Heart left ventricle (tissue), 13 donors: ENCODE data around the gene LAMTOR2.

Experiments used
- POLR2A ChIP-seq, 2 donors: fragments of 450-650 bp; IDR thresholded peaks; one replicate each; pipeline ENCODE4 v1.6.1; 2017; ENCODE audit warnings: antibody characterized with exemption in 2 of 2, mild to moderate bottlenecking in 2 of 2, moderate library complexity in 2 of 2
- TF ChIP-seq, protein P1 (sequence below), 12 donors: fragments of 200-600 bp; sonication (generic) in 4 of 12; IDR thresholded peaks; one replicate each; pipeline versions ENCODE4 v1.5.0 to v1.8.0; 2018 to 2022; ENCODE audit warnings: antibody characterized with exemption in 12 of 12, mild to moderate bottlenecking in 5 of 12
- donor health status: ischemic (EF 13 %, LVEDD 7.1; RV severe dilation, severe dysfunction).
- donor health status: DM: no; HTN: yes; CAD: no.
- donor health status: DM: no; HTN: no; CAD: no.
- donor health status: ischemic (EF 25% LVEDD 6.9; RV normal size, moderate dysfunction).
- donor health status: ischemic (EF 25% LVEDD 5.7; RV mildly dilated, moderate dysfunction).
- donor health status: ischemic (EF 35%, LVEDD 5.7; RV mildly dilated, moderate dysfunction).
- donor health status: nonischemic (EF 11% LVEDD 7.7; RV severe dilation, severe dysfunction).
- donor health status: DM: yes; HTN: yes; CAD: no.
- donor health status: PGD.
- donor health status: ischemic (EF 29% LVEDD 5.4; RV normal size, mild dysfunction).
- donor health status: nonischemic (EF 23%, LVEDD 6.1; RV moderate dilation, normal function).

DNA sequence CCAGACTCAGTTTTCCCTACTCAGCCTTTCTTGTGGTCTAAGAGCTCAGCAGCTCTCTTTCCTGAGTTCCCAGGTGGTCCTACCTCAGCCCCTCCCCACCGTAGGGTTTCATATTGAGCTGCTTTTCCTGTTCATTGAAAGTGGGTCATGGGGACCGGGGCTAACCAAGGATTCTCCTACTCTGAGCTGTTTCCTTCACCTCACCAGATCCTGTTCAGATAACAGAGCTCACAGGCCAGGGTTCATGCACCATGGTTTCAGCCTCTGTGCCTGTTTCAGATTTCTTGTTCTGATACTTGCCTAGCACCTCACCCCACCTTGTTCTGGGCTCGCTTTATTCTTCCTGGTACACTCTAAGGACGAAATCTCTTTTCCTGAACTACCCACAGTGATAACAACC, 9.5 kb upstream of the LAMTOR2 start:
- TF ChIP-seq, protein P1, sequence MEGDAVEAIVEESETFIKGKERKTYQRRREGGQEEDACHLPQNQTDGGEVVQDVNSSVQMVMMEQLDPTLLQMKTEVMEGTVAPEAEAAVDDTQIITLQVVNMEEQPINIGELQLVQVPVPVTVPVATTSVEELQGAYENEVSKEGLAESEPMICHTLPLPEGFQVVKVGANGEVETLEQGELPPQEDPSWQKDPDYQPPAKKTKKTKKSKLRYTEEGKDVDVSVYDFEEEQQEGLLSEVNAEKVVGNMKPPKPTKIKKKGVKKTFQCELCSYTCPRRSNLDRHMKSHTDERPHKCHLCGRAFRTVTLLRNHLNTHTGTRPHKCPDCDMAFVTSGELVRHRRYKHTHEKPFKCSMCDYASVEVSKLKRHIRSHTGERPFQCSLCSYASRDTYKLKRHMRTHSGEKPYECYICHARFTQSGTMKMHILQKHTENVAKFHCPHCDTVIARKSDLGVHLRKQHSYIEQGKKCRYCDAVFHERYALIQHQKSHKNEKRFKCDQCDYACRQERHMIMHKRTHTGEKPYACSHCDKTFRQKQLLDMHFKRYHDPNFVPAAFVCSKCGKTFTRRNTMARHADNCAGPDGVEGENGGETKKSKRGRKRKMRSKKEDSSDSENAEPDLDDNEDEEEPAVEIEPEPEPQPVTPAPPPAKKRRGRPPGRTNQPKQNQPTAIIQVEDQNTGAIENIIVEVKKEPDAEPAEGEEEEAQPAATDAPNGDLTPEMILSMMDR (IDR thresholded peaks at IDR 0.05) = no peak
- no peak for TF ChIP-seq POLR2A (IDR thresholded peaks at IDR 0.05)
